HG02840 (cell line): Measurements from ENCODE around the gene FASTK.
"Not testable (repeated sequence)": the region's sequence is repeated elsewhere in the genome, so short reads cannot be mapped to it uniquely, and the experiment has no call there.

Experiments used
- ATAC-seq: cut with Tn5 transposase; IDR thresholded peaks from one replicate; pipeline ENCODE4 v1.9.1; 2021; ENCODE audit warnings: mild to moderate bottlenecking, moderate library complexity, moderate number of reproducible peaks; ENCODE audit not compliant: unreplicated experiment, low FRiP score

FASTK gene

GRCh38 chr7:151032936-151033863 is 47.4 kb downstream of the FASTK start:
- no peak for ATAC-seq

DNA sequence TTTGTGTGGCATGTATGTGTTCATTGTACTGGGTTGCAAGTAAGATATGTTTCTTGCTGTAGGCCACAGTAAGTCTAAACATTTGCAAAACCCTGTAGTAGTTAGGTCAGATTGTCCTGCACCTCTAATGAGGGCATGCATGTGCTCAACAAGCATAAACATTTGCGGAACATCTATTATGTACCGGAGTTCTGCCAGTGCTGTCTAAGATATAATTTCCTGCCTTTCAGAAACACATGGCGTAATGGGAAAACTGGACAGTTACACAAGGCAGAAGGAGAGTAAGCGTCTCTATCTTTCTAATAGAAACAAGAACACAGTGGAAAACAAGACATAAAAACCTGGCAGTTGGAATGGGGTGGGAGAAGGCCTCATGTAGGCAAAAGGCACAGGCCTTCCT is 49.6 kb downstream of the FASTK start:
- ATAC-seq = no peak

DNA sequence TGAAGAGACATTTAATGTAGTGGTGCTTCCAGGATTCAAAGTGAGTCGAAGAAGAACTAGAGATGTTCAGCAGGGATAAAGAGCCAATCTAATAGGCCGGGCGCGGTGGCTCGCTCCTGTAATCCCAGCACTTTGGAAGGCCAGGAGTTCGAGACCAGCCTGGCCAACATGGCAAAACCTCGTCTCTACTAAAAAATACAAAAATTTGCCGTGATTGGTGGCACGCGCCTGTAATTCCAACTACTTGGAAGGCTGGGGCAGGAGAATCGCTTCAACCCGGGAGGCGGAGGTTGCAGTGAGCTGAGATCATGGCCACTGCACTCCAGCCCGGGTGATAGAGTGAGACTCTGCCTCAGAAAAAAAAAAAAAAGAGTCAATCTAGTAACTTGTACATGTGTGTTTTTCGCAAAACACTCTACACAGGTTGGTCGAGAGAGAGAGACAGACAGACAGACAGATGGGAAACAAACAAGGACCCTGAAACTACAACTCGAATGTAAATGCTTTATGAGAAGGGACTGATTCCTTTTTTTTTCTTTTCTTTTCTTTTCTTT is 51.6 kb downstream of the FASTK start:
- ATAC-seq = no peak

- peak; percentile 97 for ATAC-seq
Measured at GRCh38 chr7:151028131-151028947, 52.3 kb downstream of the FASTK start, which contains the start of gene ABCB8. TSS of gene ABCB8 (plus strand) at chr7:151028450. CDS start at chr7:151028516, 66 bp downstream.

DNA sequence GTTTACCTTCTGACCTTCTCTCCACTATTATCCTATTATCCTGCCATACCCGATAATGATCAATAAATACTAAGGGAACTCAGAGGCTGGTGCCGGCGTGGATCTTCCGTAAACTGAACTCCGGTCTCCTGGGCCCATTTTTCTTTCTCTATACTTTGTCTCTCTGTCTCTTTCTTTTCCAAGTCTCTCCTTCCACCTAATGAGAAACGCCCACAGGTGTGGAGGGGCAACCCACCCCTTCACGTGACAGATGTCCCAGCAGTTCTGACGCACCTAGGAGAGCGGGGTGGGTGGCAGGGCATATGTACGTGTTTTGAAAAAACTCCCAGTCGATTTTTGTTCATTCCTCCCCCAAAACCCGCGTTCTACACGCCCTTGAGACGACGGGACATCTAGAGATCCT is 52.9 kb downstream of the FASTK start:
- ATAC-seq = peak; percentile 2

- not testable (repeated sequence) for ATAC-seq
Measured at GRCh38 chr7:151026771-151027727, 53.6 kb downstream of the FASTK start.
